Muscle layer of duodenum (tissue), 2 donors: ENCODE data around the gene BRCA2.

Experiments used
- H3K27ac ChIP-seq: one replicate; pipeline ENCODE4 v1.7.0; 2013; ENCODE audit warnings: mild to moderate bottlenecking, low read length
- H3K27me3 ChIP-seq: one replicate; pipeline ENCODE4 v1.7.0; 2013; ENCODE audit warnings: low read depth, mild to moderate bottlenecking, control low read depth, low read length
- H3K36me3 ChIP-seq, 2 donors: one replicate each; pipeline ENCODE4 v1.7.0; 2013; ENCODE audit warnings: low read length in 2 of 2, control low read depth in 1 of 2, mild to moderate bottlenecking in 1 of 2; ENCODE audit not compliant: insufficient read depth in 2 of 2, control insufficient read depth in 1 of 2
- H3K4me1 ChIP-seq, 2 donors: one replicate each; pipeline ENCODE4 v1.7.0; 2013; ENCODE audit warnings: low read length in 2 of 2, mild to moderate bottlenecking in 2 of 2, control low read depth in 1 of 2, moderate library complexity in 1 of 2; ENCODE audit not compliant: insufficient read depth in 2 of 2, control insufficient read depth in 1 of 2
- H3K4me3 ChIP-seq, 2 donors: one replicate each; pipeline ENCODE4 v1.7.0; 2013; ENCODE audit warnings: low read length in 2 of 2, low read depth in 1 of 2, mild to moderate bottlenecking in 1 of 2
- H3K9me3 ChIP-seq, 2 donors: one replicate each; pipeline ENCODE4 v1.7.0; 2013; ENCODE audit warnings: low read length in 2 of 2, control low read depth in 1 of 2, mild to moderate bottlenecking in 1 of 2; ENCODE audit not compliant: control insufficient read depth in 1 of 2
- donor health status: healthy.

BRCA2 gene

DNA sequence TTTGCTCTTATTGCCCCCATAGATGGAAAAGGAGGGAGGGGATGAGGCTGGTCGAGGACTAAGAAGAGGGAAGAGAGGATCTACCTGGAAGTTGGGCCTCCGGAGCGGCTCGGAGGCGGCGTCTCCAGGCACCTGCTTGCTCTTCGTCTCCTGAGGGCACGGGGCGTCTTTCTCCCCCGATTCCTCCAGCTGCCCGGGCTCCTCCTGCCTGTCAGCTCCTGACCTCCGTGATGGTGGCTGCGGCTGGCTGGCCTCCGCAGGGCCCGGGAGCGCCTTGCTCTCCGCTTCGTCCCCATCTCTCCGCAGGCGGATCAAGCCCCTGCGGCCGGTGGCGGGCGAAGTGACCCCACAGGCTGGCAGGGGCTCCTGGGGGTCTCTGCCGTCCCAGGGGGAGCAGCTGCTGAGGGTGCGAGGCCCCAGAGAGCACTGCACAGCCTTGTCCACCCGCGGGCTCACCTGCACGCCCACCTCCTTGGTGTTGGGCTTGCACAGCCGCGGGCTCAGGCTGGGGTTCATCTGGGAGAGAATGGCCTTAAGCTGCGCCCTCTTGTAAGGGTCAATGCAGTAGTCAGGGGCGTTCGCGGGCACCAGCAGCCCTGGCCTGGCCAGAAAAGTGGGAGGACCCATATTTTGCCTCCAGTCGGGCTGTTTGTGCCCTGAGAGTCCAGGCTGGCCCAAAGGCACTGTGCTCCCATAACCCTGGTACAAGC lies 4.0 kb upstream of the BRCA2 start:
- Histone ChIP-seq H3K27me3 (no peaks in the 10 kb centered on the region), H3K36me3 (peaks cover 0 to 4% of the 10 kb centered on the region in 2 donors), H3K9me3 (no peaks in the 10 kb centered on the region), H3K4me1 (peaks cover 0 to 5% of the 10 kb centered on the region in 2 donors), H3K27ac (no peak overlapping the region), H3K4me3 (no peak overlapping the region)

DNA sequence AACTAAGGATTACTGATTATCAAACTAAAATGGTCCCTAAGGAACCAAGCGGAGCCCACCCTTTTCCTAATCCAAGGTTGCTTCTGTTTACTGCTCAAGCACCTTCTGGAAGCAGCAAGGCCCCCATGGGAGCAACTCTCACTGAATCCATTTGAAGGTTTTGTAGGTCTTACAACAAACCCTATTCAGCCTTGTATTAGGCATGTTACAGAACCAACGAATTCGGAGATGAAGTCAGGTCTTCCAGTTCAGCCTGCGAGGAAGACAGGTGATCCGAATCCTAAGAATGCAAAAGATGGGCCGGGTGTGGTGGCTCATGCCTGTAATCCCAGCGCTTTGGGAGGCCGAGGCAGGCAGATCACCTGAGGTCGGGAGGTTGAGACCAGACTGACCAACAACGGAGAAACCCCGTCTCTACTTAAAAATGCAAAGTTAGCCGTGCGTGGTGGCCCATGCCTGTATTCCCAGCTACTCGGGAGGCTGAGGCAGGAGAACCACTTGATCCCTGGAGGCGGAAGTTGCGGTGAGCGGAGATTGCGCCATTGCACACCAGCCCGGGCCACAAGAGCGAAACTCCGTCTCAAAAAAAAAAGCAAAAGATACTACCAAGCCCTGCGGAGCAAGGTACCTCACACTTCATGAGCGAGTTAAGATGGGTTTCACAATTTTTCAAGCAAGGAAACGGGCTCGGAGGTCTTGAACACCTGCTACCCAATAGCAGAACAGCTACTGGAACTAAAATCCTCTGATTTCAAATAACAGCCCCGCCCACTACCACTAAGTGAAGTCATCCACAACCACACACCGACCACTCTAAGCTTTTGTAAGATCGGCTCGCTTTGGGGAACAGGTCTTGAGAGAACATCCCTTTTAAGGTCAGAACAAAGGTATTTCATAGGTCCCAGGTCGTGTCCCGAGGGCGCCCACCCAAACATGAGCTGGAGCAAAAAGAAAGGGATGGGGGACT lies 754 bp upstream of the BRCA2 start:
- H3K27me3 ChIP-seq, result no peaks in the 10 kb centered on the region
- no peaks in the 10 kb centered on the region for H3K9me3 ChIP-seq
- H3K4me3 ChIP-seq, result peak overlapping the region; percentile 88 to 96
- peaks cover 0 to 4% of the 10 kb centered on the region in 2 donors for H3K36me3 ChIP-seq
- peak overlapping the region; percentile 99 for H3K27ac ChIP-seq
- H3K4me1 ChIP-seq, result peaks cover 0 to 6% of the 10 kb centered on the region in 2 donors

DNA sequence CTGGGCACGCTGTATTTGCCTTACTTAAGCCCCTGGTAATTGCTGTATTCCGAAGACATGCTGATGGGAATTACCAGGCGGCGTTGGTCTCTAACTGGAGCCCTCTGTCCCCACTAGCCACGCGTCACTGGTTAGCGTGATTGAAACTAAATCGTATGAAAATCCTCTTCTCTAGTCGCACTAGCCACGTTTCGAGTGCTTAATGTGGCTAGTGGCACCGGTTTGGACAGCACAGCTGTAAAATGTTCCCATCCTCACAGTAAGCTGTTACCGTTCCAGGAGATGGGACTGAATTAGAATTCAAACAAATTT lies 676 bp downstream of the BRCA2 start:
- peak overlapping the region; percentile 88 to 96 for H3K4me3 ChIP-seq

DNA sequence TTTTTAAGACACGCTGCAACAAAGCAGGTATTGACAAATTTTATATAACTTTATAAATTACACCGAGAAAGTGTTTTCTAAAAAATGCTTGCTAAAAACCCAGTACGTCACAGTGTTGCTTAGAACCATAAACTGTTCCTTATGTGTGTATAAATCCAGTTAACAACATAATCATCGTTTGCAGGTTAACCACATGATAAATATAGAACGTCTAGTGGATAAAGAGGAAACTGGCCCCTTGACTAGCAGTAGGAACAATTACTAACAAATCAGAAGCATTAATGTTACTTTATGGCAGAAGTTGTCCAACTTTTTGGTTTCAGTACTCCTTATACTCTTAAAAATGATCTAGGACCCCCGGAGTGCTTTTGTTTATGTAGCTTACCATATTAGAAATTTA lies 1.2 kb downstream of the BRCA2 start:
- Histone ChIP-seq H3K4me3 (peak overlapping the region; percentile 88 to 96), H3K27ac (peak overlapping the region; percentile 99), H3K36me3 (peaks cover 0 to 4% of the 10 kb centered on the region in 2 donors), H3K27me3 (no peaks in the 10 kb centered on the region), H3K4me1 (peaks cover 0 to 6% of the 10 kb centered on the region in 2 donors), H3K9me3 (no peaks in the 10 kb centered on the region)

More for the DNA sequence above, 676 bp downstream of the BRCA2 start:
- Histone ChIP-seq H3K4me1 (peaks cover 0 to 6% of the 10 kb centered on the region in 2 donors), H3K9me3 (no peaks in the 10 kb centered on the region), H3K27ac (peak overlapping the region; percentile 99), H3K27me3 (no peaks in the 10 kb centered on the region), H3K36me3 (peaks cover 0 to 4% of the 10 kb centered on the region in 2 donors)

DNA sequence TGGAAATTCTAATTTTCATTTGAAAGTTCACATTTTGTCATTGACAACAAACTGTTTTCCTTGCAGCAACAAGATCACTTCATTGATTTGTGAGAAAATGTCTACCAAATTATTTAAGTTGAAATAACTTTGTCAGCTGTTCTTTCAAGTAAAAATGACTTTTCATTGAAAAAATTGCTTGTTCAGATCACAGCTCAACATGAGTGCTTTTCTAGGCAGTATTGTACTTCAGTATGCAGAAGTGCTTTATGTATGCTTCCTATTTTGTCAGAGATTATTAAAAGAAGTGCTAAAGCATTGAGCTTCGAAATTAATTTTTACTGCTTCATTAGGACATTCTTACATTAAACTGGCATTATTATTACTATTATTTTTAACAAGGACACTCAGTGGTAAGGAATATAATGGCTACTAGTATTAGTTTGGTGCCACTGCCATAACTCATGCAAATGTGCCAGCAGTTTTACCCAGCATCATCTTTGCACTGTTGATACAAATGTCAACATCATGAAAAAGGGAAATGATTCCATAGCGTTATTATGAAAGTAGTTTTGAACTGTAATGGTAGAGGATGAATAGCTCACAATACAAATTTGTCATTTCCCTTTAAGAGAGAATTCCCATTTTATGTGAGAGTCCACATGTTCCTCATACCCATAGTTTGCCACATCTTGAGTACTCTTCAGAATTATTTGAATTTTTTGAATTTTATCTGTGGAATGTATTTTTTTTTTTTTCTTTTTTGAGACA lies 2.6 kb downstream of the BRCA2 start:
- Histone ChIP-seq H3K36me3 (peaks cover 0 to 4% of the 10 kb centered on the region in 2 donors), H3K27ac (peak overlapping the region; percentile 24), H3K4me1 (peaks cover 0 to 6% of the 10 kb centered on the region in 2 donors), H3K9me3 (no peaks in the 10 kb centered on the region), H3K4me3 (no peak overlapping the region), H3K27me3 (no peaks in the 10 kb centered on the region)

DNA sequence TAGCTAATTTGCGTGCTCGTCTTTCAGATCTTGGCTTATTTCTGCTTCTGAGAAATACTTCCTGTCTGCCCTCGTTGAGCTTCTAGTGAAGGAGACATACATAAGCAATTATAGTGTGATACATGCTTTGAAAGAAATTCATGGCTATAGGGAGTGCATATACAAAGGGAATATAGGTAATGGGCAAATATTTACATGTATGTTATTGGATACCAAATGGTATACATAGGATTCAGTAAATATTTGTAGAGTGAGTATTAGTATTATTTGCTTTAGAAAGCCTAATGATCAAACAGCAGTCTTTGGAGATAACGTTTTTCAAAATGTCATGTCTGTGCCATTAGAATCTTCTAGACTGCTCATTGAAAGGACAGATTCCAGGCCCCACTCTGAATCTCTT lies 5.2 kb downstream of the BRCA2 start:
- H3K36me3 ChIP-seq, result peaks cover 0 to 4% of the 10 kb centered on the region in 2 donors
- H3K9me3 ChIP-seq, result no peaks in the 10 kb centered on the region
- H3K4me1 ChIP-seq, result peaks cover 0 to 6% of the 10 kb centered on the region in 2 donors
- H3K4me3 ChIP-seq, result no peak overlapping the region
- H3K27me3 ChIP-seq, result no peaks in the 10 kb centered on the region
- no peak overlapping the region for H3K27ac ChIP-seq

DNA sequence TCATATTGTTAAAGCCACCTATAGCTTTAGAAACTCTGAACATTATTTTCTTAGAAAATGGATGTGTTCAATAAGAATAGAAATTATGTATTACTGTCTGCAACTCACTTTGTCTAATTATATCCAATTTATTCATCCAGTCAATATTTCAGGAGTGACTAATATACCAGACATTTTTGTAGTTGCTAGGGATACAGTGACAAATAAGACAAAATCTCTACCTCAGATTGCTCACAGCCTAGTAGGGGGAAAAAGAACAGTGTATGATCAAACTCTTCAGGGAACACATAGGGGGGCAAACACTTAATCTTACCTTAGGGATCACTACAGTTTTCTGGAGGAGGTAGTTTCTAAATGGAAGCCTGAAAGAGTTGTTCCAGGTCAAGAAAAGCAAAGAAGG lies 8.6 kb downstream of the BRCA2 start:
- Histone ChIP-seq H3K36me3 (no peaks in the 10 kb centered on the region), H3K27me3 (no peaks in the 10 kb centered on the region), H3K4me1 (no peaks in the 10 kb centered on the region), H3K27ac (no peak overlapping the region), H3K9me3 (no peaks in the 10 kb centered on the region), H3K4me3 (no peak overlapping the region)

DNA sequence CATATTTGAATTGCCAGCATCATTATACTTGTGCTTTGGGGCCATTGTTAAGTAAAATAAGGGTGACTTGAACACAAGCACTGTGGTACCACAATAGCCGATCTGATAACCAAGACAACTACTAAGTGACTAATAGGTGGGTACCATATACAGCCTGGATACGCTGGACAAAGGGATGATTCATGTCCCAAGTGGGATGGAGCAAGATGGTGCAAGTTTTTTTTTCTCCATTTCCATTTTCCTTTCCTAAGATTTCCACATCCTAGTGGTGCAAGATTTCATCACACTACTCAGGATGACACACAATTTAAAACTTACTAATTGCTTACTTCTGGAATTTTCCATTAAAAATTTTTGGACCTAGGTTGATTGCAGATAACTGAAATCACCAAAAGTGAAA lies 15.1 kb downstream of the BRCA2 start:
- Histone ChIP-seq H3K4me3 (no peak overlapping the region), H3K4me1 (no peaks in the 10 kb centered on the region), H3K27me3 (no peaks in the 10 kb centered on the region), H3K27ac (no peak overlapping the region), H3K9me3 (no peaks in the 10 kb centered on the region), H3K36me3 (no peaks in the 10 kb centered on the region)

DNA sequence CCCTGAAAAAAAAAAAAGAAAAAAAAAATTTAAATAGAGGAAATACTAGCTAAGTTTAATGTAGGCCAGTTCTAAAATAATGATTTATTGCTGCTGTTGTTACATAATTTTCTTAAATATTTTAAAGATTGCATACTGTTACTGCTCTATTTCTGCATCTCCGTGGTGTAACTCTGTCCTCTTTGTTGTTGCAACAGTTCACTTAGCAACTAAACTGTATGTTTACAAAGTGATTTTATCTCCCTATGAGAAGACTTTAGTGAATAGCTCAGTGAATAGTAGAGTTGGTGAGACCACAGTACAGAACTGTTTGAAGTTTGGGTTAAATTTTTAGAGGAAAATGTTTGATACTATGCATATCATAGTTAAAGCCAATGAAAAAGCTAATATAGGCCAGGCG lies 19.4 kb downstream of the BRCA2 start:
- no peaks in the 10 kb centered on the region for H3K27me3 ChIP-seq
- no peak overlapping the region for H3K4me3 ChIP-seq
- no peaks in the 10 kb centered on the region for H3K36me3 ChIP-seq
- no peak overlapping the region for H3K27ac ChIP-seq
- H3K9me3 ChIP-seq, result no peaks in the 10 kb centered on the region
- no peaks in the 10 kb centered on the region for H3K4me1 ChIP-seq

DNA sequence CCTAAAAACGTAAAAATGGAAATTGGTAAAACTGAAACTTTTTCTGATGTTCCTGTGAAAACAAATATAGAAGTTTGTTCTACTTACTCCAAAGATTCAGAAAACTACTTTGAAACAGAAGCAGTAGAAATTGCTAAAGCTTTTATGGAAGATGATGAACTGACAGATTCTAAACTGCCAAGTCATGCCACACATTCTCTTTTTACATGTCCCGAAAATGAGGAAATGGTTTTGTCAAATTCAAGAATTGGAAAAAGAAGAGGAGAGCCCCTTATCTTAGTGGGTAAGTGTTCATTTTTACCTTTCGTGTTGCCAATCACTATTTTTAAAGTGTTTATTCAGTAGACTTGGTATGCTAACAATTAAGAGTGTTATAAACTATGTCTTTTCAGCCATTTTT lies 25.6 kb downstream of the BRCA2 start:
- H3K27me3 ChIP-seq, result no peaks in the 10 kb centered on the region

DNA sequence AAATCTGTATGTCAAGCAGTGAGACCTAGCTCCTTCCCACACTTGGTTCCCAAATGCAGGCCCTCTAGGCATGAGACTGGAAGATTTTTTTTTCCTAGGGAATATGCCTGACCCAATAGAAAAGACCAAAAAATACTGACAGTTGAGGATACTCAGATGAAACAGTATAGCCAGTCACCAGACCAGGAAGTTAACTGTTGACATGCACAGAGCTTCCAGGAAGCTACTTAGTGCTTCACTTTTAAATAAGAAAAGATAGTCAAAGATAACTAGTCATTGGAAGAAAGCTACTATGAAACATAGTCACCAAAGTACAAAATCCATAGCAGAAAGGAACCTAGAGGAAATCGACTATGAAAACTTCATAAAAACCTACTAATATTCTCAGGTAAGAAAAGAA lies 32.3 kb downstream of the BRCA2 start:
- H3K4me1 ChIP-seq, result no peaks in the 10 kb centered on the region
- no peaks in the 10 kb centered on the region for H3K27me3 ChIP-seq
- no peak overlapping the region for H3K27ac ChIP-seq
- no peaks in the 10 kb centered on the region for H3K9me3 ChIP-seq
- H3K36me3 ChIP-seq, result no peaks in the 10 kb centered on the region
- H3K4me3 ChIP-seq, result no peak overlapping the region

More for the DNA sequence above, 25.6 kb downstream of the BRCA2 start:
- Histone ChIP-seq H3K4me1 (no peaks in the 10 kb centered on the region), H3K9me3 (no peaks in the 10 kb centered on the region), H3K36me3 (no peaks in the 10 kb centered on the region), H3K4me3 (no peak overlapping the region), H3K27ac (no peak overlapping the region)
